Bronchial epithelial cell (primary cell): Measurements from ENCODE around the gene ANO6. TPM values are rescaled to one million over a fixed set of nuclear protein-coding genes. Genes with fewer than 3 reads are reported as not detected.

Experiments
- DNase-seq: peaks from one replicate; pipeline ENCODE4 v3.0.0-alpha.2; 2010; ENCODE audit warnings: low read depth
- FAIRE-seq: peaks from 2 replicates; lab custom pipeline; 2011; peaks lifted over from hg19 to GRCh38; lab: Jason Lieb, UNC
- H3K27me3 ChIP-seq: 2 replicates; pipeline ENCODE4 v1.5.1; 2011; ENCODE audit warnings: low read length; ENCODE audit not compliant: control insufficient read depth, insufficient read depth
- H3K36me3 ChIP-seq: 2 replicates; pipeline ENCODE4 v1.5.1; 2011; ENCODE audit warnings: low read length; ENCODE audit not compliant: control insufficient read depth, insufficient read depth
- H3K4me3 ChIP-seq: 2 replicates; pipeline ENCODE4 v1.5.1; 2011; ENCODE audit warnings: mild to moderate bottlenecking, low read depth, low read length, control low read depth
- total RNA-seq: library from RNA; depleted of rRNA; stranded (reverse); fragments of >200 nt; gene quantifications from 2 replicates; pipeline ENCODE4 v1.2.1, GENCODE V29; 2014
- TF ChIP-seq, protein P1 (sequence below): IDR thresholded peaks from 2 replicates; pipeline ENCODE4 v1.5.1; 2011; ENCODE audit warnings: mild to moderate bottlenecking, moderate library complexity, low read length, control low read depth, inconsistent platforms; ENCODE audit not compliant: insufficient read depth, severe bottlenecking

ANO6 gene
- total RNA-seq, 1 donor from 2014 or later: 23.2 TPM

DNA sequence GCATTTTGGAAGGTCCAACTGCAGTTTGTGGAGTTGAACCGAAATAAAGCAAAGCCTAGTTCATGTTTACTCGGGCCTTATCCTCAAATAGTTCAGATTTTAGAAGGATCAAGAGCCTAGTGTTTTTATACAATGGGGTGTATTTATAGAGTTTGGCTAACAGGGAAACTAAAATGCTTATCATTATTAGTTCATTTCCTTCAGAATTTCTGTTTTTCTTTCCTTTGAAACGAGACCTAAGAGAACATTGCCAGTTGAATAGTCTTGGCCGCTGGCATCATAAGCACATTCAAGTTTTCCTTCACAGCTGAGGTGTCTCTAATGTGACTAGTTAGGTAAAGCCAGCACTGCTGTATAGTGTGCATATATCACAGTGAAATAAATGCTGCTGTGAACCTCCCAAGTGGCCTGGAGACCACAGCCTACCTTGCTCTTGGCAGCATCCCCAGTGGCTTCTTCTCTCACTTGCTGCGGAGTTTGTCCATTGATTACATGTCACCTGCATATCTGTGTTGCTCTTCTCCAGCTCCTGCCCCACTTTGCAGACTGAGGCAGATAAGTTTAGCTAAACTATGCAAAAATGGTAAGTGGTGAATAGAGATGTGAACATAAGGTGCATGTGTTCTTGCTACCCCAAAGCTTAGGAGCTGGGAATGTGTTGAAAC, 88.8 kb downstream of the ANO6 start:
- no peak for DNase-seq
- no peak for FAIRE-seq
- no peaks in the 10 kb centered on the region for H3K27me3 ChIP-seq
- TF ChIP-seq, protein P1, sequence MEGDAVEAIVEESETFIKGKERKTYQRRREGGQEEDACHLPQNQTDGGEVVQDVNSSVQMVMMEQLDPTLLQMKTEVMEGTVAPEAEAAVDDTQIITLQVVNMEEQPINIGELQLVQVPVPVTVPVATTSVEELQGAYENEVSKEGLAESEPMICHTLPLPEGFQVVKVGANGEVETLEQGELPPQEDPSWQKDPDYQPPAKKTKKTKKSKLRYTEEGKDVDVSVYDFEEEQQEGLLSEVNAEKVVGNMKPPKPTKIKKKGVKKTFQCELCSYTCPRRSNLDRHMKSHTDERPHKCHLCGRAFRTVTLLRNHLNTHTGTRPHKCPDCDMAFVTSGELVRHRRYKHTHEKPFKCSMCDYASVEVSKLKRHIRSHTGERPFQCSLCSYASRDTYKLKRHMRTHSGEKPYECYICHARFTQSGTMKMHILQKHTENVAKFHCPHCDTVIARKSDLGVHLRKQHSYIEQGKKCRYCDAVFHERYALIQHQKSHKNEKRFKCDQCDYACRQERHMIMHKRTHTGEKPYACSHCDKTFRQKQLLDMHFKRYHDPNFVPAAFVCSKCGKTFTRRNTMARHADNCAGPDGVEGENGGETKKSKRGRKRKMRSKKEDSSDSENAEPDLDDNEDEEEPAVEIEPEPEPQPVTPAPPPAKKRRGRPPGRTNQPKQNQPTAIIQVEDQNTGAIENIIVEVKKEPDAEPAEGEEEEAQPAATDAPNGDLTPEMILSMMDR: no peak
- H3K36me3 ChIP-seq: peaks cover 2% of the 10 kb centered on the region
- no peak overlapping the region for H3K4me3 ChIP-seq

DNA sequence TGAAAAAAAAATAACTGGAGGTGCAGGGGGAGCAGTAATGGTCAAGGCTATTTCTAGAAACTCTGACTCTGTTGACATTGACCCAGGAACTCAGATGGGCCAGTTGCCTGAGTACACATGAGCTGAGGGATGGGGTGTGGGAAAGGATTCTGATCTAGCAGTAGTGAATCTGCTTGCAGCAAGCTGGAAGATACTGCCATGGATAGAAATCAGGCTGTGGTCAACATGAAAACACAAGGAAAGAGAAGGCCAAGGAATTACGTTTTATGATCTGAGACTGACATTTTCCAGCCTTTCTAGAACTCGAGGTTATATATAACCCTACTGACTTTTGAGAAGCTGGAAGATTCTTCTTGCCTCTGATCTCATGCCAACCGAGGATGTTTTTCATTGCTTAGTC, 90.0 kb downstream of the ANO6 start:
- Histone ChIP-seq H3K27me3 (no peaks in the 10 kb centered on the region), H3K36me3 (peaks cover 2% of the 10 kb centered on the region), H3K4me3 (no peak overlapping the region)
- FAIRE-seq: no peak
- no peak for DNase-seq
- TF ChIP-seq, protein P1: no peak

DNA sequence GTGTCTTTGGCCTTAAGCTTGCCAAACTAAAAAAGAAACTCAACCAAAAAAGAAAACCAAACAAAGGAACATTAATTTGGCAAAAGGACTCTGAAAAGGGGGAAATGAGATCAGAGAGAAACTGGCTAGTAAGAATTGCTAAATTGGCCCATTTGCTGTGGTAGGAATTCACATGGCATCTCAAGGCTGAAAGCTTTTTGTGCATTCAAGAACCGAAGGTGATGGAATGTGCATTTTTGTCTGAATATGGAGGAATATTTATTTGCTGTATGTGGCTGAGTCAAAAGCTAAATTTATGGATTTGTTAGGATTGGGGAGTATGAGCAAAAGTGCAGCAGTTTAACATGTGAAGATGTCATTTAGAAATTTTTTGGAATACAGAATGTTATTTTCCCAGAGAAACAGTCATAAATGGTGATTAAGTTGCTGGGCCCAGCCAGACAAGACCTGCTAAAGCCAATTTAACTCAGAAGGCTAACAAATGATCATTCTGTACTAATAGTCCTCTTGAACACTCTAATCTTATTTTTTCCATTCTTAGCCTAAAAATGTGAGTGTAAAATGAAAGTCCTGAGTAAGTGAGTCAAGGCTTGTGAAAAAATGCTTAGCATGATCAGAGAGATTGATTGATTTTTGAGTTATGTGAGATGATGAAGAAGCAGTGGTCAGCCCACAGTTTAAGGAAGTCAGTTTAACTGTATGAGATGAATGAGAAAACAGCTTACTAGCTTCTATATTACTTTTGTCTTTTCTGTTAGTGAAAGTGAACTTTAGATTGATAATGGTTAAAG, 94.1 kb downstream of the ANO6 start:
- H3K27me3 ChIP-seq: no peaks in the 10 kb centered on the region
- H3K4me3 ChIP-seq: no peak overlapping the region
- FAIRE-seq (no peak), DNase-seq (no peak)
- TF ChIP-seq, protein P1: no peak
- no peaks in the 10 kb centered on the region for H3K36me3 ChIP-seq

DNA sequence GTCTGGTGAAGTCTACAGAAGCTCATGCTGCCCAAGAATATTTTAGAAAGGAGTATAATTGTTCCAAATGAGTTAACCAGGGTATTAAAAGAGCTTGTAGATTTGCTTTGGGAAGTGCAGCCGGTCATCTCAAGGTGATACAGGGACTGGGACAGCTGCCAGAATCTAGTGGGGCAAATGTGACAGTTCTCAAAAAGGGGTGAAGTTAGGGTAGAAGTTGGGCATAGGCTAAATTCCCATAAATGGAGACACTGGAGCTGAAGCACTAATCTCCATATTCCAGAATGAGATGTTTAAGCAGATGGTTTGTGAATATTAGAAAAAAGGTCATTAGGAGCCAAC, 94.7 kb downstream of the ANO6 start:
- FAIRE-seq: no peak
- TF ChIP-seq, protein P1: no peak
- no peak for DNase-seq
- H3K27me3 ChIP-seq: no peaks in the 10 kb centered on the region
- H3K36me3 ChIP-seq: no peaks in the 10 kb centered on the region
- H3K4me3 ChIP-seq: no peak overlapping the region

DNA sequence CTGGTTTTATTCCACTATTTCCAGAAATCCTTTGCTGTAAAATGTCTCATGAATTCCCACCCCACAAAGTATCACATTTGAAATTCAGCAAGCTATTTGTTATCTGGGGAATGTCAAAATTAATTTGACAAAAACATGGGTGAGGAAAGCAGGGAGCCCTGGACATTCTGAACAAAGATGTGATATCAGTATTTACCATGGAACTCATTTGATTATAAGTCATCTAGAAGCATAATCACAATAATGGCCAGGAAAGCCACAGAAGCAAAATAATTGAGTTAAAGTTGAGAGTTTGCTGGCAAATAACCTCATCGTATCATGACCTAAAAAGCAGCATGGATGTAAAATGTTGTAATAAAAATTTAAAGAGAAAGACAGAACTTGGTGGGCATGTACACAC, 96.1 kb downstream of the ANO6 start:
- DNase-seq (no peak), FAIRE-seq (no peak)
- TF ChIP-seq, protein P1: no peak
- Histone ChIP-seq H3K4me3 (no peak overlapping the region), H3K36me3 (no peaks in the 10 kb centered on the region), H3K27me3 (no peaks in the 10 kb centered on the region)
